ENCODE measurements around the gene R3HDM4.

Gene R3HDM4

DNA sequence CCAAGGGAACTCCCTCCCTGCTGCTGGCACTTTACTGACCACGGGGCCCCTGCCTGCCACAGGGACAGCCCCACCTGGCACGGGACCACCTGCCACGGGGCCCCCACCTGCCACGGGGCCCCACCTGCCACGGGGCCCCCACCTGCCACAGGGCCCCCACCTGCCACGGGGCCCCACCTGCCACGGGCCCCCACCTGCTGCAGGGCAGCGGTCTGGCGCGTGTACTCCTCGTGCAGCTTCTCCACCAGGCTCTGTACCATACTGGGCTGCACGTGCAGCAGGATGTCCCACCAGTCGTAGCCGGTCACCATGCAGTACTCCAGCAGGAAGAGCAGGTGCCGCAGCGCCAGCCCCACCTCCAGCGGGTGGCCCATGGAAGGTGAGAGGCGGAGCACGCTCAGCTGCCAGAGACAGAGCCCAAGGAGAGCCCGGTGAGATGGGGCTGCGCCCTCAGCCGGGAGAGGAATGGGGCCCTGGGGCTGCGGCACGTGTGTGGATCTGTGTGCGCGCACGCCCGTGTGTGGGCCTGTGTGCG lies 36.2 kb downstream of the R3HDM4 start:
- TF ChIP-seq, protein P1, sequence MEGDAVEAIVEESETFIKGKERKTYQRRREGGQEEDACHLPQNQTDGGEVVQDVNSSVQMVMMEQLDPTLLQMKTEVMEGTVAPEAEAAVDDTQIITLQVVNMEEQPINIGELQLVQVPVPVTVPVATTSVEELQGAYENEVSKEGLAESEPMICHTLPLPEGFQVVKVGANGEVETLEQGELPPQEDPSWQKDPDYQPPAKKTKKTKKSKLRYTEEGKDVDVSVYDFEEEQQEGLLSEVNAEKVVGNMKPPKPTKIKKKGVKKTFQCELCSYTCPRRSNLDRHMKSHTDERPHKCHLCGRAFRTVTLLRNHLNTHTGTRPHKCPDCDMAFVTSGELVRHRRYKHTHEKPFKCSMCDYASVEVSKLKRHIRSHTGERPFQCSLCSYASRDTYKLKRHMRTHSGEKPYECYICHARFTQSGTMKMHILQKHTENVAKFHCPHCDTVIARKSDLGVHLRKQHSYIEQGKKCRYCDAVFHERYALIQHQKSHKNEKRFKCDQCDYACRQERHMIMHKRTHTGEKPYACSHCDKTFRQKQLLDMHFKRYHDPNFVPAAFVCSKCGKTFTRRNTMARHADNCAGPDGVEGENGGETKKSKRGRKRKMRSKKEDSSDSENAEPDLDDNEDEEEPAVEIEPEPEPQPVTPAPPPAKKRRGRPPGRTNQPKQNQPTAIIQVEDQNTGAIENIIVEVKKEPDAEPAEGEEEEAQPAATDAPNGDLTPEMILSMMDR (IDR thresholded peaks at IDR 0.05; ENCODE audit: extremely low read depth, missing control alignments): no peak
- DNase-seq (ENCODE audit: low spot score): no peak

DNA sequence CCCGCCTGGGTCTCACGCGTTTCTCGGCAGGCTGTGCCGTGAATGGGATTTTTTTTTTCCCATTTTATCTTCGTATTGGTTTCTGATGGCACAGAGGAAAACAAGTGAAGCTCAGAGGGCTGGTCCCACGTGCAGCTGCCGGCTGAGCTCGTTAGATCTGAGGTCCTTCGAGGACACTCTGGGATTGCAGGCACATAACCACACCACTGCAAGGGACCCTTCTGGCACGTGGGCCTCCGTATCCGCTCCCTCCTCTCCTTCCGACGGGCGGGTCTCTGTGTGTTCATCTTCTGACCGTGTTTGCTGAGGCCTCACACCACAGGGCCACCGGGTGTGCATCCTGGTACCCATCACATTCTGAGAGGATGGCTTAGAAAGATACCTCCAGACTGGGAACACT lies 36.9 kb downstream of the R3HDM4 start:
- TF ChIP-seq, protein P1 (IDR thresholded peaks at IDR 0.05; ENCODE audit: extremely low read depth, missing control alignments): no peak
- no peak for DNase-seq (ENCODE audit: low spot score)

DNA sequence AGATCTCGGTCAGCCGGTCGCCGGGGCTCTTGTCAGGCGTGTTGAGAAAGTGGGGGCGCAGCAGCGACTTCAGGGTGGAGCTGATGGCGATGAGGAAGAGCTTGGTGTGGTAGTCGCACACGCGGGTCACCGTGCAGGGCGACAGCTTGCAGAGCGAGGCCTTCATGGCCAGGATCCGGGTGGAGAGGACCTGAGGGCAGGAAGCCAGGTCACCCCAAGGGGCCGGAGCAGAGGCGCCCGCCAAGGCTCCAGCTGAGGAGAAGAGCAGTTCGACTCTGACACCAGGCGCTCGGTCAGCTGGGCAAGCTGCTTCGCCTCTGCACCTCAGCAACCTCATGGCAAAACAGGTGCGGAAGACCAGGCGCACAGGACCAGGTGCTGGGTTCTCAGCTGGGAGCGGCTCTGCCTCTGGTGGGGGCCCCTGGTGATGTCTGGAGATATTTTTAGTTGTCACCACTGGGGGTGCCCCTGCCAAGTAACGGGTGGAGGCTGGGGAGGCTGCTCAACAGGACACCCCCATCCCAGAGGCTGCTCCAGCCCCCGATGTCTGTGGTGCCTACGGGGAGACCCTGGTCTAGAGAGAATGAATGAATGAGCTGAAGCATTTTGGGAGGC lies 37.6 kb downstream of the R3HDM4 start:
- TF ChIP-seq, protein P1 (IDR thresholded peaks at IDR 0.05; ENCODE audit: extremely low read depth, missing control alignments): no peak
- no peak for DNase-seq (ENCODE audit: low spot score)

DNA sequence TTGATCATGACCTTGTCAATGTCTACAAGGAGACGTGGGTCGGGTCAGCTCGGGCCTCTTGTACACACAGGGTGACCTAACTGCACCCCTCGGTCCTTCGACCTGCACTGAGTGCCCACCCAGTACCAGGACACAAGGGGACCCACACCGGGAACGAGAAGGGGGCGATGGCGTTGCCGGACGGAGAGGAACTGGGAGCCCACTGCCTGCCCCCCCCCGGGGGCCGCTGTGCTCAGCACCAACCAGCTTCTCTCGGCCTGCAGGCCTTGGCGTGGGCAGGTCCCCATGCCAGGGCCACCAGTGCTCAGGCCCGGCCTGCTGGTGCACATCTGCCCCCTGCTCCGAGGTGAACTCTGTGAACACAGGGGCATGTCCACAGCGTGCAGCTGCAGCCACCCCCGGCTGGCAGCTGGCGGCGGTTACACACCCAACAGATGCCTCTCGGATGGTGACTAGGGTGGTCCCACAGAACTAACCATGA lies 39.4 kb downstream of the R3HDM4 start:
- DNase-seq (ENCODE audit: low spot score): no peak
- TF ChIP-seq, protein P1 (IDR thresholded peaks at IDR 0.05; ENCODE audit: extremely low read depth, missing control alignments): no peak

DNA sequence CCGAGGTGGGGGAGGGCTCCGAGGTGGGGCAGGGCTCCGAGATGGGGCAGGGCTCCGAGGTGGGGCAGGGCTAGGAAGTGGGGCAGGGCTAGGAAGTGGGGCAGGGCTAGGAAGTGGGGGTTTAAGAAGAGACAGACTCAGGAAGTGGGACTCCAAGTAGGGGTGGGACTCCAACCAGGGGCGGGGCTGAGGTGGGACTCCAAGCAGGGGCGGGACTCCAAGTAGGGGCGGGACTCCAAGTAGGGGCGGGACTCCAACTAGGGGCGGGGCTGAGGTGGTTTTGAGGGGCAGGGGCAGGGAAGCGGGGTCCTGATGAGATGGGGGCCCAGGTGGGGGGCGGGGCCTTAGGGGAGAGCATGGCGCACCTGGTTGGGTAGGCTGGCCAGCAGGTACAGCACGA lies 39.9 kb downstream of the R3HDM4 start:
- TF ChIP-seq, protein P1 (IDR thresholded peaks at IDR 0.05; ENCODE audit: extremely low read depth, missing control alignments): no peak
- DNase-seq (ENCODE audit: low spot score): peak; percentile 88

DNA sequence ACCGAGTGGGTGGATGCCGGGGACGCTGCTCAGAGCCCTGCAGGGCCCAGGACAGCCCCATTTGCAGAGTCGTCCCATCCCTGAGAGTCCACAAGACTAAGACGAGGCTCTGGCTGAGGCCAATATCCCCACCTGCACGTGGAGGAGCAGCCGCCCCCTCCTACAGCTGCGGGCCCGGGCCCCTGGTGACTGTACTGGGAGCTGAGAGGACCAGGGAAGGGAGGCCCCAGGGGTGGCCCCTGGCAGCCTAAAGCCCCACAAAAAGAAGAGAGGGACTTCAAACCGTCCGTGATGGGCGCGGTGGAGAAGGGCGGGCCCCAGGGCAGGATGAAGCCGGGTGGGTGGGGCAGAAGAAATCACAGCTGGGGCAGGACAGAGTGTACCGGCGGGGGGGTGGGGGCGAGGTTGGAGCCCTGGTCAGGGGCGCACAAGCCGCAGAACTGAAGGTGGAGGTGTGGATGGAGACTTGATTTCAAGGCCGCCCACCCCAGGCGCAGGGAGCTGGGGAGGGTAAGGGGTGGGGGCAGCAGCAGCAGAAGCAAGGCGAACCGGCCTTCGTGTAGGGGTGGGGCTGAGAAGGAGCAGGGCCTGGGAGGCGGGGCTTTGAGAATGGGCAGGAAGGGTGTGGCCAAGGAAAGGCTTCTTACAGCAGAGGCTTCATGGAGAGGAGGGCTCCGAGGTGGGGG lies 40.6 kb downstream of the R3HDM4 start:
- TF ChIP-seq, protein P1 (IDR thresholded peaks at IDR 0.05; ENCODE audit: extremely low read depth, missing control alignments): no peak
- peak; percentile 92 for DNase-seq (ENCODE audit: low spot score)

Measured in GM20000 (cell line).